ENCODE data around the gene FBXL16. TPM values are rescaled to one million over a fixed set of nuclear protein-coding genes. Genes with fewer than 3 reads are reported as not detected.

Gene FBXL16
- total and polyA plus RNA-seq, 9 of the 15 experiments (the other 6 are each of a cell fraction or from before 2014, with no cell fraction given), result 0.21 to 8.2 (median 1.7) TPM

DNA sequence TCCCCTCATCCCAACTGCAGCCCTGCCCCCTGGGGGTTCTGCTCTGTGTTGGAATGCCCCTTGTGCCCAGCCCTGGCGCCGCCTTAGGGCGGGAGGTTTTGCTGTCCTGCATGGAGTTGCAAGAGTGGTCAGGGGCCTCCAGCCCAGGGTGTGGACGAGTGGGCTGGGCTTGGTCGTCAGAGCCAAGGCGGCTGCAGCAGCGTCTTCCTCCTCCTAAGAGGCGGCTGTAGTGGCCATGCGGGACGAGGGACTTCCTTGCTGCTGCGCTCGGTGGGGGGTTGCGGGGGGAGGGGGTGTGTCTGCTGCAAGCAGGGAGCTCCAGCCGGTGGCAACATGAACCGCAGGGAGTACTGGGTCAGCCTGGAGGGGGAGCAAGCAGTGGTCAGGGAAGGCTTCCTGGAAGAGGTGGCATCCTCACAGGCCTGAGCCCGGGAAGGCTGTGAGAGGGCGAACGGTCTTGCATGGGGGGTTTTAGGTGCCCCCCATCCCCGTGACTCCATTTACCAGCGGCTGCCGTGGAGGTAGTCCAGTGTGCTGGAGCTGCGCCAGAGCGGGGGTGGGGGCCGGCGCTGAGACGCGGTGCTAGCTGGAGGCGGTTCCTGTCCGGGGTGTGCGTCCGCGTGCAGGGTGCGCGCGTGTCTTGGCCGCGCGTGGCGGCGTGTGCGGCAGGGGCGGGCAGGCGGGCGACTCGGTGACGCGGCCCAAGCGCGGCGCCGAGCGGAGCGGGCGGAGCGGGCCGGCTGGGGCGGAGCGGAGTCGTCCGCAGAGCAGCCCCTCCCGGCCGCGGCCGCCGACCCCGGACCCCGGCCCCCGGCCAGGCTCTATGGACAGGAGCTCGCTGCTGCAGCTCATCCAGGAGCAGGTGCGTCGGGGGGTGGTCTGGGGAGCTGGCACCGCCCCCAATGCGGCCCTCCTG is 30.4 kb downstream of the FBXL16 start, which contains the start of gene RHBDL1 (continued):
- TF ChIP-seq, protein P1, sequence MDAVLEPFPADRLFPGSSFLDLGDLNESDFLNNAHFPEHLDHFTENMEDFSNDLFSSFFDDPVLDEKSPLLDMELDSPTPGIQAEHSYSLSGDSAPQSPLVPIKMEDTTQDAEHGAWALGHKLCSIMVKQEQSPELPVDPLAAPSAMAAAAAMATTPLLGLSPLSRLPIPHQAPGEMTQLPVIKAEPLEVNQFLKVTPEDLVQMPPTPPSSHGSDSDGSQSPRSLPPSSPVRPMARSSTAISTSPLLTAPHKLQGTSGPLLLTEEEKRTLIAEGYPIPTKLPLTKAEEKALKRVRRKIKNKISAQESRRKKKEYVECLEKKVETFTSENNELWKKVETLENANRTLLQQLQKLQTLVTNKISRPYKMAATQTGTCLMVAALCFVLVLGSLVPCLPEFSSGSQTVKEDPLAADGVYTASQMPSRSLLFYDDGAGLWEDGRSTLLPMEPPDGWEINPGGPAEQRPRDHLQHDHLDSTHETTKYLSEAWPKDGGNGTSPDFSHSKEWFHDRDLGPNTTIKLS (IDR thresholded peaks at IDR 0.05; ENCODE audit: borderline replicate concordance, low read depth), result peak; percentile 52; the same call in 1 of the 2 replicates
- TF ChIP-seq ZNF197 (CRISPR knock-in tag; IDR thresholded peaks at IDR 0.05; ENCODE audit: low read depth) (no peak), ELF1 (tag; IDR thresholded peaks at IDR 0.05) (no peak), ZC3H4 (CRISPR knock-in tag; IDR thresholded peaks at IDR 0.05; ENCODE audit: borderline replicate concordance) (no peak), ZNF347 (CRISPR knock-in tag; IDR thresholded peaks at IDR 0.05; ENCODE audit: low read depth) (no peak), NCOA4 (IDR thresholded peaks at IDR 0.05; ENCODE audit: partially characterized antibody) (no peak), GTF3C2 (IDR thresholded peaks at IDR 0.05; ENCODE audit: borderline replicate concordance, extremely low read depth, insufficient read length) (peak; percentile 90), ZNF408 (CRISPR knock-in tag; IDR thresholded peaks at IDR 0.05; ENCODE audit: low read depth) (no peak), SIRT6 (IDR thresholded peaks at IDR 0.05; ENCODE audit: low read depth, low read length) (no peak), ZNF668 (CRISPR knock-in tag; IDR thresholded peaks at IDR 0.05) (no peak), FOXJ2 (tag; IDR thresholded peaks at IDR 0.05) (no peak), CBX1 (IDR thresholded peaks at IDR 0.05; ENCODE audit: low read depth) (peak; percentile 89; the same call in 1 of the 2 replicates), WHSC1 (IDR thresholded peaks at IDR 0.05; ENCODE audit: low read length) (no peak), HINFP (tag; conservative IDR thresholded peaks at IDR 0.05; ENCODE audit: low read depth) (no peak), MXI1 (IDR thresholded peaks at IDR 0.05; ENCODE audit: low read depth, low read length) (no peak), ZNF146 (CRISPR knock-in tag; IDR thresholded peaks at IDR 0.05; ENCODE audit: unreplicated experiment) (no peak), PHF21A (IDR thresholded peaks at IDR 0.05; ENCODE audit: borderline replicate concordance, low read depth) (no peak), HNRNPLL (IDR thresholded peaks at IDR 0.05; ENCODE audit: low read depth, low read length, poor library complexity, severe bottlenecking) (no peak), NFIC (IDR thresholded peaks at IDR 0.05) (peak; percentile 94), ZNF449 (CRISPR knock-in tag; IDR thresholded peaks at IDR 0.05) (no peak)

All from K562 (cell line).